GM12878 (cell line): ENCODE data around the gene C1orf115. TPM values are rescaled to one million over a fixed set of nuclear protein-coding genes. Genes with fewer than 3 reads are reported as not detected.

Source experiments
- ATF7 ChIP-seq: fragments of 450-650 bp; IDR thresholded peaks from 2 replicates; pipeline ENCODE4 v1.6.1; 2016; ENCODE audit warnings: low read depth, mild to moderate bottlenecking
- BACH1 ChIP-seq: fragments of 450-650 bp; IDR thresholded peaks from 2 replicates; pipeline ENCODE4 v1.6.1; 2017; ENCODE audit warnings: mild to moderate bottlenecking, borderline replicate concordance
- CHD2 ChIP-seq: IDR thresholded peaks from 2 replicates; pipeline ENCODE4 v1.6.1; 2011; ENCODE audit warnings: low read depth, low read length, improper control_type of control experiment, borderline replicate concordance
- CTCF ChIP-seq, 3 experiments: IDR thresholded peaks in 2 of 3; conservative IDR thresholded peaks in 1 of 3; 2 replicates each; pipeline ENCODE4 v1.5.1; 2011; ENCODE audit warnings: low read depth in 3 of 3, low read length in 3 of 3, mild to moderate bottlenecking in 3 of 3, control low read depth in 2 of 3, moderate library complexity in 2 of 3, inconsistent platforms in 1 of 3, mixed read lengths in 1 of 3; ENCODE audit not compliant: control insufficient read depth in 2 of 3, insufficient read depth in 1 of 3; ENCODE audit errors: extremely low read depth in 1 of 3
- E2F8 ChIP-seq: fragments of 450-650 bp; IDR thresholded peaks from 2 replicates; pipeline ENCODE4 v1.6.1; 2018; ENCODE audit warnings: mild to moderate bottlenecking, low read depth, moderate library complexity; ENCODE audit not compliant: partially characterized antibody
- GABPA ChIP-seq: IDR thresholded peaks from 2 replicates; pipeline ENCODE4 v1.6.1; 2014; ENCODE audit warnings: antibody characterized with exemption, low read depth, mild to moderate bottlenecking, inconsistent platforms
- HDGF ChIP-seq: fragments of 450-650 bp; IDR thresholded peaks from 2 replicates; pipeline ENCODE4 v1.6.1; 2016; ENCODE audit warnings: antibody characterized with exemption
- JUNB ChIP-seq: IDR thresholded peaks from 2 replicates; pipeline ENCODE4 v1.6.1; 2016; ENCODE audit warnings: antibody characterized with exemption, mild to moderate bottlenecking
- MTA3 ChIP-seq: IDR thresholded peaks from 2 replicates; pipeline ENCODE4 v1.6.1; 2012; ENCODE audit warnings: low read length, inconsistent platforms, borderline replicate concordance
- NBN ChIP-seq: fragments of 450-650 bp; IDR thresholded peaks from 2 replicates; pipeline ENCODE4 v1.6.1; 2016
- NFYB ChIP-seq: IDR thresholded peaks from 2 replicates; pipeline ENCODE4 v1.6.1; 2011; ENCODE audit warnings: low read depth, mild to moderate bottlenecking, low read length, improper control_type of control experiment, moderate library complexity; ENCODE audit not compliant: insufficient read depth
- NR2F1 ChIP-seq: fragments of 450-650 bp; conservative IDR thresholded peaks from 2 replicates; pipeline ENCODE4 v1.6.1; 2017; ENCODE audit warnings: mild to moderate bottlenecking
- PAX5 ChIP-seq: IDR thresholded peaks from 2 replicates; pipeline ENCODE4 v1.6.1; 2011; ENCODE audit warnings: low read depth, low read length, borderline replicate concordance
- RAD21 ChIP-seq: IDR thresholded peaks from 2 replicates; pipeline ENCODE4 v1.6.1; 2011; ENCODE audit warnings: mild to moderate bottlenecking, low read depth, low read length, moderate library complexity; ENCODE audit not compliant: insufficient read depth
- RB1 ChIP-seq: fragments of 450-650 bp; formaldehyde crosslinking; IDR thresholded peaks from 2 replicates; pipeline ENCODE4 v1.6.1; 2017; ENCODE audit warnings: mild to moderate bottlenecking, borderline replicate concordance
- RFX5 ChIP-seq: IDR thresholded peaks from 2 replicates; pipeline ENCODE4 v1.6.1; 2011; ENCODE audit warnings: low read depth, low read length, improper control_type of control experiment
- SMAD5 ChIP-seq: IDR thresholded peaks from 2 replicates; pipeline ENCODE4 v1.6.1; 2016; ENCODE audit warnings: antibody characterized with exemption, low read depth
- WRNIP1 ChIP-seq: IDR thresholded peaks from 2 replicates; pipeline ENCODE4 v1.6.1; 2011; ENCODE audit warnings: low read depth, low read length, improper control_type of control experiment, borderline replicate concordance
- ZNF24 ChIP-seq: fragments of 450-650 bp; IDR thresholded peaks from 2 replicates; pipeline ENCODE4 v1.6.1; 2017; ENCODE audit warnings: antibody characterized with exemption, mild to moderate bottlenecking
- ZSCAN29 ChIP-seq: fragments of 450-650 bp; IDR thresholded peaks from 2 replicates; pipeline ENCODE4 v1.6.1; 2017; ENCODE audit warnings: mild to moderate bottlenecking, moderate library complexity
- polyA plus RNA-seq, 11 experiments: library from polyadenylated mRNA; depleted of rRNA in 4 of 11; unstranded in 6 of 11; stranded (reverse) in 5 of 11; fragments of >200 nt; fragmentation: Nextera tagmentation in 4 of 11; fragmentation: Illumina TruSeq in 1 of 11; extraction: Ambion mirVana in 4 of 11; extraction: Trizol in 1 of 11; gene quantifications; 1 replicate in 1 of 11; 2 replicates in 10 of 11; pipeline versions ENCODE4 v1.2.1 to v1.2.3, GENCODE V29; 2011 to 2016; ENCODE audit warnings: inconsistent platforms in 2 of 11, missing spikeins in 2 of 11, low read depth in 1 of 11
- total RNA-seq, 4 experiments: library from RNA; depleted of rRNA in 3 of 4; stranded (reverse); fragments of >200 nt in 3 of 4; fragmentation: Illumina TruSeq in 1 of 4; extraction: Trizol in 1 of 4; gene quantifications; 2 replicates each; pipeline versions ENCODE4 v1.2.1 to v1.2.3, GENCODE V29; 2013 to 2021
- TF ChIP-seq, protein P1 (sequence below): IDR thresholded peaks from 2 replicates; pipeline ENCODE4 v1.6.1; 2011; ENCODE audit warnings: mild to moderate bottlenecking, low read depth, low read length, moderate library complexity; ENCODE audit not compliant: insufficient replicate concordance
- TF ChIP-seq, protein P2 (sequence below): fragments of 450-650 bp; formaldehyde crosslinking; IDR thresholded peaks from 2 replicates; pipeline ENCODE4 v1.5.0; 2022; ENCODE audit warnings: mild to moderate bottlenecking, missing genetic modification characterization

The C1orf115 gene
- total and polyA plus RNA-seq, 10 of the 15 experiments (the other 5 are each of a cell fraction or from before 2014, with no cell fraction given) = 0.52 to 5.0 (median 4.1) TPM

GRCh38 chr1:220711056-220711809, 21.1 kb downstream of the C1orf115 start (continued):
- no peak for TF ChIP-seq E2F8
- no peak for TF ChIP-seq NBN
- TF ChIP-seq ZSCAN29 = no peak
- TF ChIP-seq ATF7 = peak; percentile 67
- TF ChIP-seq NR2F1 = no peak; the same call in 1 of the 2 replicates
- no peak for TF ChIP-seq RAD21
- no peak for TF ChIP-seq MTA3
- TF ChIP-seq JUNB = no peak
- TF ChIP-seq HDGF = no peak
- TF ChIP-seq CTCF (IDR thresholded peaks at IDR 0.05 in 2 of 3, conservative IDR thresholded peaks at IDR 0.05 in 1 of 3; ENCODE audit: control insufficient read depth in 2 of 3, extremely low read depth in 1 of 3, insufficient read depth in 1 of 3, low read depth in 3 of 3, low read length in 3 of 3) = no peak
- no peak for TF ChIP-seq RB1
- no peak for TF ChIP-seq PAX5
- TF ChIP-seq GABPA = no peak
- TF ChIP-seq NFYB = no peak
- TF ChIP-seq BACH1 = no peak
- TF ChIP-seq, protein P1, sequence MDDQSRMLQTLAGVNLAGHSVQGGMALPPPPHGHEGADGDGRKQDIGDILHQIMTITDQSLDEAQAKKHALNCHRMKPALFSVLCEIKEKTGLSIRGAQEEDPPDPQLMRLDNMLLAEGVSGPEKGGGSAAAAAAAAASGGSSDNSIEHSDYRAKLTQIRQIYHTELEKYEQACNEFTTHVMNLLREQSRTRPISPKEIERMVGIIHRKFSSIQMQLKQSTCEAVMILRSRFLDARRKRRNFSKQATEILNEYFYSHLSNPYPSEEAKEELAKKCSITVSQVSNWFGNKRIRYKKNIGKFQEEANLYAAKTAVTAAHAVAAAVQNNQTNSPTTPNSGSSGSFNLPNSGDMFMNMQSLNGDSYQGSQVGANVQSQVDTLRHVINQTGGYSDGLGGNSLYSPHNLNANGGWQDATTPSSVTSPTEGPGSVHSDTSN = no peak
- no peak for TF ChIP-seq WRNIP1
- no peak for TF ChIP-seq RFX5
- TF ChIP-seq SMAD5 = no peak
- TF ChIP-seq, protein P2, sequence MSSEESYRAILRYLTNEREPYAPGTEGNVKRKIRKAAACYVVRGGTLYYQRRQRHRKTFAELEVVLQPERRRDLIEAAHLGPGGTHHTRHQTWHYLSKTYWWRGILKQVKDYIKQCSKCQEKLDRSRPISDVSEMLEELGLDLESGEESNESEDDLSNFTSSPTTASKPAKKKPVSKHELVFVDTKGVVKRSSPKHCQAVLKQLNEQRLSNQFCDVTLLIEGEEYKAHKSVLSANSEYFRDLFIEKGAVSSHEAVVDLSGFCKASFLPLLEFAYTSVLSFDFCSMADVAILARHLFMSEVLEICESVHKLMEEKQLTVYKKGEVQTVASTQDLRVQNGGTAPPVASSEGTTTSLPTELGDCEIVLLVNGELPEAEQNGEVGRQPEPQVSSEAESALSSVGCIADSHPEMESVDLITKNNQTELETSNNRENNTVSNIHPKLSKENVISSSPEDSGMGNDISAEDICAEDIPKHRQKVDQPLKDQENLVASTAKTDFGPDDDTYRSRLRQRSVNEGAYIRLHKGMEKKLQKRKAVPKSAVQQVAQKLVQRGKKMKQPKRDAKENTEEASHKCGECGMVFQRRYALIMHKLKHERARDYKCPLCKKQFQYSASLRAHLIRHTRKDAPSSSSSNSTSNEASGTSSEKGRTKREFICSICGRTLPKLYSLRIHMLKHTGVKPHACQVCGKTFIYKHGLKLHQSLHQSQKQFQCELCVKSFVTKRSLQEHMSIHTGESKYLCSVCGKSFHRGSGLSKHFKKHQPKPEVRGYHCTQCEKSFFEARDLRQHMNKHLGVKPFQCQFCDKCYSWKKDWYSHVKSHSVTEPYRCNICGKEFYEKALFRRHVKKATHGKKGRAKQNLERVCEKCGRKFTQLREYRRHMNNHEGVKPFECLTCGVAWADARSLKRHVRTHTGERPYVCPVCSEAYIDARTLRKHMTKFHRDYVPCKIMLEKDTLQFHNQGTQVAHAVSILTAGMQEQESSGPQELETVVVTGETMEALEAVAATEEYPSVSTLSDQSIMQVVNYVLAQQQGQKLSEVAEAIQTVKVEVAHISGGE = no peak
- TF ChIP-seq ZNF24 = no peak
- TF ChIP-seq CHD2 = no peak
